Fibroblast of lung (primary cell): ENCODE data around the gene APC2.

Experiments used
- EZH2 ChIP-seq: IDR thresholded peaks from 2 replicates; pipeline ENCODE4 v1.5.1; 2012; ENCODE audit warnings: low read length, control low read depth, mild to moderate bottlenecking; ENCODE audit errors: missing control alignments
- TF ChIP-seq, protein P1 (sequence below), 2 donors: IDR thresholded peaks in 1 of 2; conservative IDR thresholded peaks in 1 of 2; 1 replicate in 1 of 2; 2 replicates in 1 of 2; pipeline ENCODE4 v1.5.1; 2011 to 2012; ENCODE audit warnings: low read length in 2 of 2, control low read depth in 1 of 2, inconsistent platforms in 1 of 2, low read depth in 1 of 2, mild to moderate bottlenecking in 1 of 2

DNA sequence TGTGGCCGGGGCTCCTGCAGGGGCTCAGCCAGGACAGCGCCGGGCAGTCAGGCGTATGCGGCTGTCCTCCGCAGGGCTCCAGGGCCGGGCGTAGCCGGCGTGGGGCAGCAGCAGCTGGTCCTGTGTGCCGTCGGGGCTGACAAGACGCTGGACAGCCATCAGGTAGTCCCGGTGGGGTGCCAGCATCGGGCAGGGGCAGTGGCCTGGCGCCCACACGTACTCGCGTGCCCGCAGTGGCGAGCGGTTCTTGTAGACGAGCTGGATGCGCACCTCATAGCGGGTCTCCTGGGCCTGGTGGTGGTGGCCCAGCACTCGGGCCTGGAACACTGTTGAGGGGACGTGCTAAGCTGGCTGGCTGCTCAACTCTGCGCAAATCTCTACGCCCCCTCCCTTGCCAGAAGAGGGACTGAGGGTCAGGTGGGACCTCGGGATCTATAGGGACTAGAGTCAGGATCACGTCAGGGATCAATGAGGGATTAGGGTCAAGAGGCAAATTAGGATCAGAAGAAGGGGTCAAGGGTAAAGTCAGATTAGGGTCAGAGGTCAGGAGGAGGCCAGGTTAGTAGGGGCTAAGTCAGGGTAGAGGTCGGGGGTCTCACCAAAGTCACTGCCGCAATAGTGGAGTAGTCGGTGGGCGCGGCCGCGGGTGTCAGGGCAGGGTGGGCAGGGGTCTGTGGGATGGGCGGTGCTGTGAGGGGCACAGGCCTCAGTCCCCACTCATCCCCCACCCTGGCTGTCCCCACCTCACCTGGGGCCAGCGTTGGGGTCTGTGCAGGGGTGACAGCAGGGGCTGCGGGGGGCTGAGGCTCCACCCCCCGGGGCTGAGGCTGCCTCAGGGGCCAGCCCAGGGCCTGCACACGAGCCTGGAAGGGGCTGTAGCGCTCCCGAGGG, 56.3 kb downstream of the APC2 start:
- TF ChIP-seq, protein P1, sequence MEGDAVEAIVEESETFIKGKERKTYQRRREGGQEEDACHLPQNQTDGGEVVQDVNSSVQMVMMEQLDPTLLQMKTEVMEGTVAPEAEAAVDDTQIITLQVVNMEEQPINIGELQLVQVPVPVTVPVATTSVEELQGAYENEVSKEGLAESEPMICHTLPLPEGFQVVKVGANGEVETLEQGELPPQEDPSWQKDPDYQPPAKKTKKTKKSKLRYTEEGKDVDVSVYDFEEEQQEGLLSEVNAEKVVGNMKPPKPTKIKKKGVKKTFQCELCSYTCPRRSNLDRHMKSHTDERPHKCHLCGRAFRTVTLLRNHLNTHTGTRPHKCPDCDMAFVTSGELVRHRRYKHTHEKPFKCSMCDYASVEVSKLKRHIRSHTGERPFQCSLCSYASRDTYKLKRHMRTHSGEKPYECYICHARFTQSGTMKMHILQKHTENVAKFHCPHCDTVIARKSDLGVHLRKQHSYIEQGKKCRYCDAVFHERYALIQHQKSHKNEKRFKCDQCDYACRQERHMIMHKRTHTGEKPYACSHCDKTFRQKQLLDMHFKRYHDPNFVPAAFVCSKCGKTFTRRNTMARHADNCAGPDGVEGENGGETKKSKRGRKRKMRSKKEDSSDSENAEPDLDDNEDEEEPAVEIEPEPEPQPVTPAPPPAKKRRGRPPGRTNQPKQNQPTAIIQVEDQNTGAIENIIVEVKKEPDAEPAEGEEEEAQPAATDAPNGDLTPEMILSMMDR (conservative IDR thresholded peaks at IDR 0.05 in 1 of 2, IDR thresholded peaks at IDR 0.05 in 1 of 2; ENCODE audit: low read depth in 1 of 2, low read length in 2 of 2): no peak
- no peak for TF ChIP-seq EZH2
